Transverse colon (tissue), 4 donors: Measurements from ENCODE around the gene PMM1.

Experiments
- CTCF ChIP-seq, 5 experiments: fragments of 200-600 bp in 3 of 5; fragments of 450-650 bp in 2 of 5; sonication (generic) in 3 of 5; IDR thresholded peaks; 1 replicate in 2 of 5; 2 replicates in 3 of 5; pipeline ENCODE4 v1.5.1; 2016 to 2017; ENCODE audit warnings: antibody characterized with exemption in 5 of 5, inconsistent platforms in 3 of 5, mild to moderate bottlenecking in 2 of 5, moderate library complexity in 1 of 5
- EP300 ChIP-seq: sonication (generic); formaldehyde crosslinking; IDR thresholded peaks from one replicate; pipeline ENCODE4 v1.6.1; 2017; ENCODE audit warnings: antibody characterized with exemption, low read depth
- POLR2A ChIP-seq: fragments of 450-650 bp; IDR thresholded peaks from one replicate; pipeline ENCODE4 v1.6.1; 2016; ENCODE audit warnings: antibody characterized with exemption, mild to moderate bottlenecking, moderate library complexity
- POLR2AphosphoS5 ChIP-seq, 3 donors: sonication (generic); formaldehyde crosslinking; IDR thresholded peaks; one replicate each; pipeline ENCODE4 v1.6.1; 2016; ENCODE audit warnings: antibody characterized with exemption in 3 of 3

DNA sequence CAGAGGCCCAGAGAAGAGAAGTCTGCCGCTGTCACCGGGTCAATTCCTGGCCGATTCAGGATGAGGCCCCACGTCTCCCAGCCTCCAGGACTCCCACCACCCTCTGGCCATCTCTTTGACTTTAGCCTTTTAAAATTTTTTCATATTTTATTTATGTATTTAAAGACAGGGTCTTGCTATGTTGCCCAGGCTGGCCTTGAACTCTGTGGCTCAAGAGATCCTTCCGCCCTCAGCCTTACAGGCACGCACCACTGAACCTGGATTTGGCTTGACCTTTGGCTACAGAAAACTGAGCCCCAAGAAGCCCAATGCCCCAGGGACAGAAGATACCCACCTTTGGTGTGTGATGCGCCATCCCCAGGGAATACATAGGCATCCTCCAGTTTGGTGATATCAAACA, 49.3 kb downstream of the PMM1 start:
- no peak for TF ChIP-seq CTCF (IDR thresholded peaks at IDR 0.05)
- TF ChIP-seq POLR2AphosphoS5 (IDR thresholded peaks at IDR 0.05): no peak
- no peak for TF ChIP-seq EP300
- TF ChIP-seq POLR2A: no peak
